ENCODE data around the gene NUP160.

- no peak for TF ChIP-seq TEAD4 (IDR thresholded peaks at IDR 0.05)
- TF ChIP-seq USF1 (IDR thresholded peaks at IDR 0.05): no peak
- no peak for TF ChIP-seq TCF12 (IDR thresholded peaks at IDR 0.05; ENCODE audit: low read depth)
- no peak for TF ChIP-seq FOXM1 (IDR thresholded peaks at IDR 0.05; ENCODE audit: borderline replicate concordance, low read depth)
- TF ChIP-seq EP300 (IDR thresholded peaks at IDR 0.05; ENCODE audit: borderline replicate concordance): no peak
- TF ChIP-seq RAD21 (IDR thresholded peaks at IDR 0.05; ENCODE audit: low read depth): no peak
- TF ChIP-seq TAF1 (IDR thresholded peaks at IDR 0.05; ENCODE audit: low read depth): no peak
- no peak for TF ChIP-seq REST (IDR thresholded peaks at IDR 0.05; ENCODE audit: low read depth)
- no peak for TF ChIP-seq YY1 (IDR thresholded peaks at IDR 0.05; ENCODE audit: low read depth)
These were observed 12.4 kb upstream of the NUP160 start for GRCh38 chr11:47860536-47860935.
